Measurements from ENCODE around the gene ARL14. TPM values are rescaled to one million over a fixed set of nuclear protein-coding genes. Genes with fewer than 3 reads are reported as not detected.
A peak's percentile ranks its signal among the peaks of the same experiment; 100 is the strongest.

Gene ARL14
- total RNA-seq, 1 experiment from 2014 or later: not detected

- Histone ChIP-seq H3K79me2 (ENCODE audit: insufficient read depth, low read length) (no peaks in the 10 kb centered on the region; the same call in 1 of the 2 replicates), H3K27ac (ENCODE audit: insufficient read length, low read depth, low read length) (no peak overlapping the region), H3T11ph (ENCODE audit: low read length) (no peak overlapping the region), H2BK15ac (ENCODE audit: low read depth, low read length) (no peak overlapping the region), H3K9ac (ENCODE audit: extremely low read depth, insufficient read length, low read length) (no peak overlapping the region), H3K56ac (ENCODE audit: insufficient read length, low read depth, low read length) (no peak overlapping the region), H4K8ac (replicated peaks; ENCODE audit: insufficient read length, low read depth, low read length) (no peak overlapping the region), H3K27me3 (ENCODE audit: insufficient read depth, low read length) (no peaks in the 10 kb centered on the region), H3K4me2 (ENCODE audit: insufficient read depth, insufficient read length, low read length) (no peak overlapping the region), H3K79me1 (ENCODE audit: insufficient read depth, low read depth, low read length, poor library complexity, severe bottlenecking) (no peaks in the 10 kb centered on the region), H3K4me1 (ENCODE audit: insufficient read depth, low read length) (no peaks in the 10 kb centered on the region), H2BK5ac (ENCODE audit: insufficient read length, low read length) (no peak overlapping the region), H2AFZ (ENCODE audit: low read length) (no peak overlapping the region), H3K23me2 (ENCODE audit: insufficient read length, low read depth, low read length, poor library complexity, severe bottlenecking) (no peaks in the 10 kb centered on the region), H3K4ac (ENCODE audit: low read depth, low read length) (no peak overlapping the region), H4K20me1 (ENCODE audit: control insufficient read depth, insufficient read depth, insufficient read length) (no peaks in the 10 kb centered on the region), H4K91ac (ENCODE audit: insufficient read length, low read depth, low read length) (no peak overlapping the region), H2BK20ac (ENCODE audit: low read depth, low read length, poor library complexity, severe bottlenecking) (no peak overlapping the region), H3K9me3 (ENCODE audit: control insufficient read depth, low read depth, low read length) (no peaks in the 10 kb centered on the region), H2BK12ac (ENCODE audit: insufficient read length, low read depth, low read length) (no peak overlapping the region), H3K23ac (ENCODE audit: insufficient read length, low read depth, low read length) (no peak overlapping the region), H3K18ac (ENCODE audit: insufficient read length, low read depth, low read length) (no peak overlapping the region), H4K5ac (ENCODE audit: insufficient read length, low read depth, low read length) (no peak overlapping the region), H2AK5ac (ENCODE audit: insufficient read length, low read length) (no peak overlapping the region), H3K14ac (ENCODE audit: insufficient read depth, low read length) (no peak overlapping the region), H2BK120ac (ENCODE audit: low read depth, low read length, poor library complexity, severe bottlenecking) (no peak overlapping the region)
- no peaks in the 10 kb centered on the region for H3K36me3 Mint-ChIP-seq (ENCODE audit: insufficient read depth in 1 of 3, low read depth in 3 of 3)
- H3K9me3 Mint-ChIP-seq: no peaks in the 10 kb centered on the region
- H3K27me3 Mint-ChIP-seq (ENCODE audit: low read depth): no peaks in the 10 kb centered on the region
- H3K27ac Mint-ChIP-seq: 0 out of 7 replicates have a peak overlapping the region, but pooled peaks of 1 of the 3 experiments have one; percentile 22
- TF ChIP-seq CTCF (conservative IDR thresholded peaks at IDR 0.05): no peak
- no peak for DNase-seq
- no peak overlapping the region for H3K4me3 Mint-ChIP-seq
- 100% methylated on average over 1 of the region's 4 CpGs for WGBS (ENCODE audit: extremely low coverage, insufficient read length, low lambda C conversion rate)
- H3K4me1 Mint-ChIP-seq: peaks cover 8 to 12% of the 10 kb centered on the region in 2 experiments
Measured at GRCh38 chr3:160633361-160634083, 43.4 kb upstream of the ARL14 start.
